Activated CD8-positive, alpha-beta memory T cell treated with anti-CD3 and anti-CD28 coated beads for 48 hours (primary cell): ENCODE results near the gene RBP5.

Source experiments
- DNase-seq, 3 experiments: peaks; one replicate each; pipeline ENCODE4 v3.0.0-alpha.2; 2020; ENCODE audit warnings: low read depth in 2 of 3, low spot score in 2 of 3

Gene RBP5, protein sequence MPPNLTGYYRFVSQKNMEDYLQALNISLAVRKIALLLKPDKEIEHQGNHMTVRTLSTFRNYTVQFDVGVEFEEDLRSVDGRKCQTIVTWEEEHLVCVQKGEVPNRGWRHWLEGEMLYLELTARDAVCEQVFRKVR

GRCh38 chr12:7128681-7129286 lies at the start of gene RBP5:
Gene RBP5 (minus strand): TSS chr12:7128889. CDS start chr12:7128775, 114 bp downstream.
- no peak for DNase-seq

- DNase-seq = no peak
These were observed 49.8 kb upstream of the RBP5 start for GRCh38 chr12:7178481-7178880.

DNA sequence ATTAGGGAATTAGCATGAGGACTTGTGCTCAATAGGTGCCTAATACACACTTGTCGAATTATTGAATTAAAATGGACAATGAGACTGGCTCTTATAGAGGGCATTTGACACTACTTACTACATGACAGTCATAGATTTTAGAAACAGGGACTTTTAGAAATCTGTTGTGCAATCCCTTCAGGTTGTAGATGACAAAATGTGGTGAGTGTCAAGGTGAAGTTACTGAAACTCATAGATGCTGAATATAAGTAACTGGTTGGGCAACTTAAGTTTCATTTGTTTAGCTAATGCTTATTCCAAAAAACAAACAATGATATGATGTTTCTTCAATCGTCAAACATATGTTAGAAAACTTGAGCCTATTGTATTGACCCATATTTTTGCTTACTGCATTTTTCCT lies 47.9 kb upstream of the RBP5 start:
- no peak for DNase-seq

- no peak for DNase-seq
These were observed 46.8 kb upstream of the RBP5 start for GRCh38 chr12:7175493-7175892.

- no peak for DNase-seq
These were observed 43.2 kb upstream of the RBP5 start for GRCh38 chr12:7171854-7172253.

GRCh38 chr12:7169951-7170350 lies 41.3 kb upstream of the RBP5 start:
- DNase-seq = no peak

- no peak for DNase-seq
These were observed 34.0 kb upstream of the RBP5 start for GRCh38 chr12:7162691-7163114.

DNA sequence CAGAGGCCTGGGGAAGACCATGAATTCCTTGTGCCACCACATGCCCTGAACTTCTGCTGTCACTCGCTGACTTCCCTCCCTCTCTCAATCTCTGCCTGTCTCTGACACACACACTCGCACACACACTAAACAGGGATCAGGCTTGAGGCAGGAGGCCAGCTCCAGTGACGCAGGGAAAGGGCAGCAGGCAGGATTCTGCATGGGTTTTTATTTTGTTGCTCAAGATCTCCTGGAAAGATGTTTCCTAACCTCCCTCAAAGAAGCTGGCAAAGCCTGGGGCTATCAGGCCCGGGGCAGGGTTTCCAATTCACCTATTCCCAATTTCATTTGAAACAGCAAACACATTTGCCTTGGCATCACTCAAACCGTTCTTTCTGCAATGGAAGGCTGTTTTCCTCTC lies 33.1 kb upstream of the RBP5 start:
- DNase-seq = no peak

DNA sequence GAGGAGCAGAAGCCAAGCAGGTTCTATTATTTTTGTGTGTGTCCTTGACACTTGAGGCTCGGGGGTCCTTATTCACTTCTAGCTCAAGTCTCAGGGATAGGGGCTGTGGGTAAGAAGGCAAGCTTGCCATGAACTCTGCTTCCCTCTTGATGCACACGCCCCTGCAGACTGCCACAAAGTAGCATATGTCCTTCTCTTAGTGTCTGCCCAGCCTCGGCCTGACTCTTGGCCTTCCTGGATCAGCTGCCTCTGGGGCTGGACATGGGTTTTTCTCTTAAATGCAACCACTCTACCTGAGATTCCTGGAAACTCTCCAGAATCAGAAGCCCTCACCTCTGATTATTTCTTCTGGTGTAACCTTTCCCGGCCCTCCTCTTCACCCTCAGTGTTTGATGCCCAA lies 32.6 kb upstream of the RBP5 start:
- no peak for DNase-seq

- DNase-seq = no peak
These were observed 31.5 kb upstream of the RBP5 start for GRCh38 chr12:7160183-7160582.

DNA sequence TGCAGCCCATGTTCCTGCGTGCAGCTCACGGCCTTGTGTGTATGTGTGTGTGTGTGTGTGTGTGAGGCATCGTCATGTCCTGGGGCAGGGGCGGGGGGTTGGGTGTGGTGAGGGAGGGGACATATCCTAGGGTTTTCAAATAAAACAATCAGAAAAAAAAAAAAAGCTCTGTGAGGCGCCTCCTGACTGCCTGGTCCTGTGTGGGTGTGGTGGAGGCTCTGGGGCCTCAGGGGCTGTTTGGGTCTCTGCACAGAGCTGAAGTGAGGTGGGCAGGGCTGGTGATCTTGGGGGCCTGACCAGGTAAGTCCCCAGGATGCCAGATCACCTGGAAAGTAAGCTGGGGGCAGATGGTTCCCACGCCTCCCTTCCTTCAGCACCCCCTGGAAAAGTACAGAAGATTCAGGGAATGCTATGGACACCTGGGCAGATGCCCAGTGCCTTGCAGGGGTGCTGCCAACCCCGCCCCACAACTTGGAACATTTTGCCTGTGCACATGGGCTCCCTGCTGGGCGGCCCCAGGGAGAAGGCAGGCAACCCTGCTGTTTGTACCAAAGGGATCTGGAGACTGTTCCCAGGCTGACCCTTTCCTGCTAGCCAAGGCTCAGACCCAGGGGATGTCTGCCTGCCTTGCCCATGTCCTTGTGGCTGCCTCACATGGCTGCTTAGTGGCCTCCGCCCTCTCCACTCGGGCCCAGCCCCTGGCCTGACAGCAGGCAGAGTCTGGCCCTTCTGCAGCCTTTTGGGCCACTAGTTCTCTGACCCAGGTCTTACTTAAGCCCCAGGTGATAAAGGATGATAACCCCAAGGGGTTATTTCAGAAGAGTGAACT lies 30.3 kb upstream of the RBP5 start:
- DNase-seq = no peak

DNA sequence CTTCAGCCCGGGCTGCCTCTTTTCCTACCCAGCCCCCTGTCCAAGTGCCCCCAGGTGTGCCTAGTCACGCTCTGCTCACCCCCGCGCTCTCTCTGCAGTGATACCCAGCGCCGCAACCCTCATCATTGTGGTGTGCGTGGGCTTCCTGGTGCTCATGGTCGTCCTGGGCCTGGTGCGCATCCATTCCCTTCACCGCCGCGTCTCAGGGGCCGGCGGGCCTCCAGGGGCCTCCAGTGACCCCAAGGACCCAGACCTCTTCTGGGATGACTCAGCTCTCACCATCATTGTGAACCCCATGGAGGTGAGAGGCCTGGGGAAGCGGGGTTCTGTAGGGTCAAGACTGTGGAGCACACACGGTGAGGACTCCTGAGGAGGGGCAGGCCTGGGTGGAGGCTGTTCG lies 28.7 kb upstream of the RBP5 start:
- DNase-seq = no peak

DNA sequence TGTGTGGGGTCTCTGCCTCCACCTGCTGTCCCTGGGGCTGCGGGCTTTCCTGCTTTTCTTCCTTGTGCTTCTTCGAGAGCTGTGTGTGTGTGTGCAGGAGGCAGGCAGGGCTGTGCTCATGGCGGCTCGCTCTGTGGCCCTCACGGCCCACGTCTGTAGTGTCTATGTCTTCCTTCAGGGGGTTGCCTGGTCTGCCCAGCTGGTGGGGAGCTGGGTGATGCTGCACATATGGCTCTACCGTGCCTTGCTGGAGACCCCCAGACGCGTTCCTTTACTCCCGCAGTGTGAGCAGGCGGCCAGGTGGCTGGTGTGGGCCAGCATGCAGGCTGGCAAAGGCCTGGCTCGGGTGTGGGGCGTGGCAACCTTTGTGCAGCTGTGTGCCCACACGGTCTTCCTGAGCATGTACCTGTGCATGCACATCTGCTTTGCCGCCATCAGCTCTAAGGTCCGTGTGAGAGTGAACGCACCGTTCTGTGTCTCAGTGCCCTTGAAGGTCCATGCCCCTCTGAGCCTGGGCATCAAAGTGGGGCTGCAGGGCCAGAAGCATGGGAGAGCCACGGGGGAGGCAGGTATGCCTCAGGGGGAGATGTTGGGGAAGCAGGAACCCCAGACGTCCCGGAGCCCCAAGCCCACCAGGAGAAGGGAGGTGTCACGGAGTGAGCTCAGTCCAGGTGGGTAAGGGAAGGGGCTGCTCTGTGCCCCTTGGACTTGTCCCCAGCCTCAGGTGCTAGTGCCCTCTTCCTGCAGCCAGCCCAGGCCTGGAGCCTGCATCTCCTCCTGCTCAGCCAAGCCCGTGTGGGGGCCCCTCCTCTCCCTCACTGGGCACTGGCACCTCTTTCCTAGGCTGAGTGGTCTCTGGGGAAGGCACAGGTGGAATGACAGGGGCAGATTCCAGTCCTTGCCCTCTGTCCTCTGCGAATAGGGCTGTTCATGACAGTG lies 27.8 kb upstream of the RBP5 start:
- DNase-seq = no peak

DNA sequence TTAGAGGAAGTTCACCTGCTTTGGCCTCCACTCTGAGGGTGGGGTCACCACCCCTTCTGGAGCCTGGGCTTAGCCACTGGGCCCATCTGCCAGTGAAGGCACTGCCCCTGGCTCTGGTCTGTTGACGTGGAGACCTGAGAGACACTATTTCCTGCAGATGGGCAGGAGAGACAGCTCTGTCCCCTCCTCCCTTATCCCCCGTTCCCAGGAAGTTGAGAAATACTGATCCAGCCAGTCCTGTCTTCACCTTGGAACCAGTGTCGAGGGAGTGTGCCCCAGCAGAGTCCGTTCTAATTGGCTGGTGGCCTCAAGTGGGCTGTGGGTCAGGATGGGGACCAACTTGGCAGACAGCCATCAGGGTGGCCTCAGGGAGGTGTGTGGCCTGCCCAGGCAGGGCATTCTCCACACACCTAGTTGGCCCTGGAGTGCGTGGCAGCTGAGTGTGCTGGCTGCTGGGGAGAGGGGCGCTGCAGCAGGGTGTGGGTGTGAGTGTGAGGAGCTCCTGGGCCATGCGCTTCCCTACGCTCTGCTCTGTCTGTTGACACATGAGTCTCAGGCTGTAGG lies 26.9 kb upstream of the RBP5 start:
- DNase-seq = no peak

- no peak for DNase-seq
These were observed 26.3 kb upstream of the RBP5 start for GRCh38 chr12:7154901-7155470.

DNA sequence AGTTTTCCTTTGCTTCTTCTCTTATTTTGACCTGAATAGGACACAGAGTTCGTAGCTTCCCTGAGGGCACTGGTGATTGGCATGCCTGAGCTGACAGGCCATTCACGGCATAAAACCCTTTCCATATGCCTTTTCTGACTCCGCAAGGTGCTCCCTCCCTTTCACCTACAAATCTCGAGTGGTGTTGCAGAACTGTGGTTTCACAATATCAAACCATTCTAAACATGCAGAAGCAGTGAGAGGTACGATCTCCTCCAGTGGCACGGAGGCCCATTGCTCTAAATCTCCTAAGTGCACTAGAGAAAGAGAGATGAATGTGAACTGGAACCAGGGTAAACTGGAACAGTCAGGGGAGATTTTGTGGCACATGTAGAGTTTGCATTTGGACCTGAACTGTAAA lies 25.4 kb upstream of the RBP5 start:
- DNase-seq = no peak

- no peak for DNase-seq
These were observed 24.1 kb upstream of the RBP5 start for GRCh38 chr12:7152818-7153217.

GRCh38 chr12:7151532-7151931 lies 22.8 kb upstream of the RBP5 start:
- DNase-seq = no peak

DNA sequence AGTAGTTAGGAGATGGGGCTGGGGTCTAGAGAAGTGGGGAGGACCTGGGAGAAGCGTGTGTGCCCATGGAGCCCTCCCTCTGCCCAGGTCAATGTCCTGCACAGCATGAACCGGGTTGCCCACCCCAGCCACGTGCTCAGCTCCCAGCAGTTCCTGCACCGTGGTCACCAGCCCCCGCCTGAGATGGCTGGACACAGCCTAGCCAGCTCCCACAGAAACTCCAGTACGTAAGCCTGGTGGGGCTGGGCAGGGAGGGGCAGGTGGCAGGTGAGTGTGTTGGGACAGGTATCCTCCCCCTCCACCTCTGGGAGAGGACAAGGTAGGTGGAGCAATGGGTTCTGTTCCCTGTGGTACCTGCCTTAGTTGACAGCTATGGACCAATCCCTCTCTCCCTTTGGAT lies 22.2 kb upstream of the RBP5 start:
- DNase-seq = no peak

DNA sequence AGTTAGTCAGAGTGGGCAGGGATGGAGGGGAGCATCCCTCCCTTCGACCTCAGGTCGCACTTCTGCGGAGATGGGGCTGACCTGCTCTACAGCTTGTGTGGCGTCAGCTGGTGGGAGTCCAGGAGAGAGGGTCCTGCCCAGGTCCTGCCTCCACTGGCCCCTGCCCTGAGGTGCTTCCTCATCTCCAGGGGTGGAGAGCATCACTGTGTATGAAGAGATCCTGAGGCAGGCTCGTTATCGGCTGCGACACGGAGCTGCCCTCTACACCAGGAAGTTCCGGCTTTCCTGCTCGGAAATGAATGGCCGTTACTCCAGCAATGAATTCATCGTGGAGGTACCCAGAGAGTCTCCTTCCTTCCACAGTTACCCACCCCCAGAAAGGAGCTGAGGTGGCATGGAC lies 21.7 kb upstream of the RBP5 start:
- no peak for DNase-seq

DNA sequence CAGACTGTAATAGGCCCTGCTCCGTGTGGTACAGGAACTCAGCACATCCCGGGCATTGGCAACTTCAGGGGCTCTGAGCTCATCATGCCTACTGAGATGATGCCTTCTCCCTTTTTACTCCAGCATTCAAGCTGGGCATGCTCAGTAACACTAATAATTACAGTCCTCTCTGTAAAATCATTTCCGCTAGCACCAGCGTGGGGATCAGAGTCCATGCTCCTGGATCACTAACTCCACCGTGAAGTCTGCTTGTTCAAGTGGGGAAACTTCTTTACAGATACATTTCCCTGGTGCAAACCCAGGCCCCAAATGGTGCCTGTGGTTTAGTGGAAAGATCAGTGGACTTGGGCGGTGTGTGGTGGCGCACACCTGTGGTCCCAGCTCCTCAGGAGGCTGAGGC lies 18.2 kb upstream of the RBP5 start:
- DNase-seq = no peak
